GM12872 (cell line): ENCODE measurements around the gene P2RX7.

Source experiments
- CTCF ChIP-seq: IDR thresholded peaks from 3 replicates; pipeline ENCODE4 v1.5.1; 2011; ENCODE audit warnings: low read depth, mild to moderate bottlenecking, low read length, moderate library complexity; ENCODE audit not compliant: insufficient read depth

The P2RX7 gene

DNA sequence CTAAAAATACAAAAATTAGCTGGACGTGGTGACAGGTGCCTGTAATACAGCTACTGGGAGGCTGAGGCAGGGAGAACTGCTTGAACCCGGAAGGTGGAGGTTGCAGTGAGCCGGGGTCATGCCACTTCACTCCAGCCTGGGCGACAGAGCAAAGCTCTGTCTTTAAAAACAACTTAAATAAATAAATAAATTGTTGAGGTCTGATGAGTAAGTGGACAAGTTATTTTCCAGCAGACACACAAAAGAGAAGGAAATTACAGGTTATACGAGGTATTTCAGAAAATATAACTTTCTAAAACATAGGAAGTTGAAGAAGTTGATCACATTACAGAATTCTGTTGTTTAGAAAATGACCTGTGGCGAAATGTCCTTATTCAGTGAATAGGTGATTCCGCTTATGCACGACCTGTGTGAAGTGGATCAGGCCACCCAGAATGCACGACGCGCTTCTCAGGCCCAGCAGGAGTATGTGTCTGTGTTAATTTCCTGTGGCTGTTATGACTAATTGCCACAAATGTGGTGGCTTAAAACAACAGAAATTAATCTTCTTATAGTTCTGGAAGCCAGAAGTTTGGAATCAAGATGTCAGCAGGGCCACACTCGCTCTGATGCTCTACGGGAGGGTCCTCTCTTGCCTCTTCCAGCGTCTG is 38.1 kb downstream of the P2RX7 start:
- no peak for TF ChIP-seq CTCF

DNA sequence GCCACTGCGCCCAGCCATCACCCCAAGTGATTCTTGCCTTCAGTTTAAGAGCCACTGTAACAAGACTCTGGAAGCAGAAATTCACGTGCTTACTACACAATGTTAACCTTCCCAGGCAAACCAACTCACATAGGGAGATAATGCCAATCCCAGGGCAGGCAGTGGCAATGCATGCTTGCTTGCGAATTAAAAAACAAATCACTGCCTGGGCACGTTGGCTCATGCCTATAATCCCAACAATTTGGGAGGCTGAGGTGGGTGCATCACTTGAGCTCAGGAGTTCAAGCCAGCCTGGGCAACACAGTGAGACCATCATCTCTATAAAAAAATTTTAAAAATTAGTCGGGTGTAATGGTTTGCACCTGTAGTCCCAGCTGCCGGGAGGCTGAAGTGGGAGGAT is 39.5 kb downstream of the P2RX7 start:
- TF ChIP-seq CTCF = no peak

- TF ChIP-seq CTCF = no peak
Observed at GRCh38 chr12:121175383-121176119, 42.9 kb downstream of the P2RX7 start.

DNA sequence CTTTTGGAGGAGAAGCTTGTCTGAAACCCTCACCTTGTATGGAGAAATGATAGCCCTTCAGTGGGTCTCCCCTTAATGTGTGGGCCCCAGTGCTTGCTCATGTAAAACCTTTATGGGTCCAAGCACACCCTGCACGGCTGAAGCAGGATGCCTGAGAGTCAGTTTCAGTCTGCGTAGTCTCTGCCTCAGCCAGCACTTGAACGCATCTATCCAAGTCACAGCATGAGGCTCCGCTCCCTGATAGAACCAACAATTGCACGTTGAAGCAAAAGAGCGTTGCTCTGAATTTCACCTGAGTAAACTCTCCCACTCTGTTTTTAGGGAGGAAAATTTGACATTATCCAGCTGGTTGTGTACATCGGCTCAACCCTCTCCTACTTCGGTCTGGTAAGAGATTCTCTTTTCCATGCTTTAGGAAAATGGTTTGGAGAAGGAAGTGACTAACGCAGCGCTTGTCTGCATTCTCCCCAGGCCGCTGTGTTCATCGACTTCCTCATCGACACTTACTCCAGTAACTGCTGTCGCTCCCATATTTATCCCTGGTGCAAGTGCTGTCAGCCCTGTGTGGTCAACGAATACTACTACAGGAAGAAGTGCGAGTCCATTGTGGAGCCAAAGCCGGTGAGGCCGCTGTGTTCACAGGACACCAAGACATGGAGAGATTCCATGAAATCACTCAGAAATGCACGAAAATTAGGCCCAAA is 44.3 kb downstream of the P2RX7 start:
- TF ChIP-seq CTCF = no peak

DNA sequence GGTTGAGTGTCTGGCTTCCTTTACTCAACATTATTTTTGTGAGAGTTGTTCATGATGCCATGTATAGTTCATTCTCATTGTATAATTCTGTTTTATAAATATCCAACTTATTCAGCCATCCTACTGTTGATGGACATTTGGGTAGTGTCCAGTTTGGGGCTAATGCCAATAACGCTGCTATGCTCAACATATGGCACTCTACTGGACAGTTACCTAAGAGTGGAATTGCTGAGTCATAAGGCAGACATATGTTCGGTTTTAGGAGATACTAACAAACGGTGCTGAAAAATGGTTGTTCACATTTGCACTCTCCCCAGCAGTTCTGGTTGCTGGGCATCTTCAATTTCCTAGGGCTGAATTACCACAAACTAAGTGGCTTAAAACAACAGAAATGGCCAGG is 48.5 kb downstream of the P2RX7 start:
- no peak for TF ChIP-seq CTCF

DNA sequence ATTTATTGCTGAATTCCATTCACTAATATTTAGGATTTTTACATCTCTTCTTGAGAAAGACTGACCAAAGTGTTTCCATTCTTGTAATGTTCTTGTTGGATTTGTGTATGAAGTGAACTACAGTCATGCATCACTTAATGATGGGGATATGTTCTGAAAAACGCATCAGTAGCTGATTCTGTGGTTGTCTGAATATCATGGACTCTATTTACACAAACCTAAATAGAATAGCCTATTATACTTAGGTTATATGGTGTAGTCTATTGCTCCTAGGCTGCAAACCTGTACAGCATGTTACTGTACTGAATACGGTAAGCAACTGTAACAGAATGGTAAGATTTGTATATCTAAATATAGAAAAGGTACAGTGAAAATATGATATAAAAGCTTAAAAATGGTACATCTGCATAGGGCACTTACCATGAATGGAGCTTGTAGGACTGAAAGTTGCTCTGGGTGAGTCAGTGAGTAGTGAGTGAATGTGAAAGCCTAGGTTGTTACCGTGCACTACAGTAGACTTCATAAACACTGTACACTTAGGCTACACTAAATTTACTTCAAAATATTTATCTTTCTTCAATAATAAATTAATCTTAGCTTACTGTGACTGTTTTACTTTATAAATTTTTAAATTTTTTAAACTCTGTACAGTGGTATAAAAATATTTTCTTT is 49.7 kb downstream of the P2RX7 start:
- no peak for TF ChIP-seq CTCF

GRCh38 chr12:121184425-121184824 is 51.7 kb downstream of the P2RX7 start:
- TF ChIP-seq CTCF = no peak
